IMR-90 (cell line): ENCODE data around the gene CAP2.

Experiments used
- BHLHE40 ChIP-seq: fragments of 150-350 bp; IDR thresholded peaks from 2 replicates; pipeline ENCODE4 v1.6.1; 2016; ENCODE audit warnings: mild to moderate bottlenecking, low read depth, low read length
- MXI1 ChIP-seq: IDR thresholded peaks from 2 replicates; pipeline ENCODE4 v1.6.1; 2012; ENCODE audit warnings: low read depth, mild to moderate bottlenecking, low read length, moderate library complexity, borderline replicate concordance
- NFE2L2 ChIP-seq: fragments of 150-350 bp; IDR thresholded peaks from 2 replicates; pipeline ENCODE4 v1.6.1; 2016; ENCODE audit warnings: low read depth, mild to moderate bottlenecking, low read length
- POLR2A ChIP-seq: IDR thresholded peaks from 2 replicates; pipeline ENCODE4 v1.6.1; 2012; ENCODE audit warnings: mild to moderate bottlenecking, low read depth, low read length
- RAD21 ChIP-seq: IDR thresholded peaks from 2 replicates; pipeline ENCODE4 v1.6.1; 2012; ENCODE audit warnings: low read length, improper control_type of control experiment
- TF ChIP-seq, protein P1 (sequence below): conservative IDR thresholded peaks from 2 replicates; pipeline ENCODE4 v1.5.1; 2012; ENCODE audit warnings: mild to moderate bottlenecking, low read depth, low read length, improper control_type of control experiment
- TF ChIP-seq, protein P2 (sequence below): fragments of 150-350 bp; IDR thresholded peaks from 2 replicates; pipeline ENCODE4 v1.6.1; 2016; ENCODE audit warnings: low read depth, mild to moderate bottlenecking, low read length, moderate library complexity, borderline replicate concordance

DNA sequence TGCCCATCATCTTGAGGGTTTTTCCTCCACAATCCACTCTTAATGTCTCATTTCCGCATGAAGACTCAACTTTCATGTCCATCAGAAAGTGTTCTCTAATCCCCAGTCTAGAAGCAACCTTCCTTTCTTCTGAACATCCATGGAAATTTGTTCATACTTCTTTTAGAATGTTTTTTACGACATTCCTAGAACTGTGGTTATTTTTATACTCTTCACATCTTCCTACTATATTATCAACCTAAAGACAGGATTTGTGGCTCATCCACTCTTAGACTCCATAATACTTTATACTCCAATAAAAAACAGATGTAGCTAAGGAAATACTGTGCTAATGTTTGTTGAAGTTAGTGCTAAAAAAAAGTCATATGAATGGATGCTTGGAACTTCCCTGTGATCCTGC is 1.4 kb upstream of the CAP2 start:
- TF ChIP-seq, protein P1, sequence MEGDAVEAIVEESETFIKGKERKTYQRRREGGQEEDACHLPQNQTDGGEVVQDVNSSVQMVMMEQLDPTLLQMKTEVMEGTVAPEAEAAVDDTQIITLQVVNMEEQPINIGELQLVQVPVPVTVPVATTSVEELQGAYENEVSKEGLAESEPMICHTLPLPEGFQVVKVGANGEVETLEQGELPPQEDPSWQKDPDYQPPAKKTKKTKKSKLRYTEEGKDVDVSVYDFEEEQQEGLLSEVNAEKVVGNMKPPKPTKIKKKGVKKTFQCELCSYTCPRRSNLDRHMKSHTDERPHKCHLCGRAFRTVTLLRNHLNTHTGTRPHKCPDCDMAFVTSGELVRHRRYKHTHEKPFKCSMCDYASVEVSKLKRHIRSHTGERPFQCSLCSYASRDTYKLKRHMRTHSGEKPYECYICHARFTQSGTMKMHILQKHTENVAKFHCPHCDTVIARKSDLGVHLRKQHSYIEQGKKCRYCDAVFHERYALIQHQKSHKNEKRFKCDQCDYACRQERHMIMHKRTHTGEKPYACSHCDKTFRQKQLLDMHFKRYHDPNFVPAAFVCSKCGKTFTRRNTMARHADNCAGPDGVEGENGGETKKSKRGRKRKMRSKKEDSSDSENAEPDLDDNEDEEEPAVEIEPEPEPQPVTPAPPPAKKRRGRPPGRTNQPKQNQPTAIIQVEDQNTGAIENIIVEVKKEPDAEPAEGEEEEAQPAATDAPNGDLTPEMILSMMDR = no peak
- TF ChIP-seq POLR2A (no peak), BHLHE40 (no peak), RAD21 (no peak), MXI1 (no peak), NFE2L2 (no peak)
- TF ChIP-seq, protein P2, sequence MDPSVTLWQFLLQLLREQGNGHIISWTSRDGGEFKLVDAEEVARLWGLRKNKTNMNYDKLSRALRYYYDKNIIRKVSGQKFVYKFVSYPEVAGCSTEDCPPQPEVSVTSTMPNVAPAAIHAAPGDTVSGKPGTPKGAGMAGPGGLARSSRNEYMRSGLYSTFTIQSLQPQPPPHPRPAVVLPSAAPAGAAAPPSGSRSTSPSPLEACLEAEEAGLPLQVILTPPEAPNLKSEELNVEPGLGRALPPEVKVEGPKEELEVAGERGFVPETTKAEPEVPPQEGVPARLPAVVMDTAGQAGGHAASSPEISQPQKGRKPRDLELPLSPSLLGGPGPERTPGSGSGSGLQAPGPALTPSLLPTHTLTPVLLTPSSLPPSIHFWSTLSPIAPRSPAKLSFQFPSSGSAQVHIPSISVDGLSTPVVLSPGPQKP = no peak
